HepG2 (cell line): ENCODE data around the gene PDE3B. TPM values are rescaled to one million over a fixed set of nuclear protein-coding genes. Genes with fewer than 3 reads are reported as not detected.

Experiments
- KDM5B ChIP-seq: sonication (generic); formaldehyde crosslinking; IDR thresholded peaks from 2 replicates; pipeline ENCODE4 v1.4.0; 2020; ENCODE audit warnings: missing genetic modification reagents, mild to moderate bottlenecking, borderline replicate concordance
- LCORL ChIP-seq, 2 experiments: fragments of 450-650 bp in 1 of 2; sonication (generic) in 1 of 2; formaldehyde crosslinking in 1 of 2; IDR thresholded peaks; 2 replicates each; pipeline versions ENCODE4 v1.5.0 to v1.6.1; 2017 to 2020; ENCODE audit warnings: antibody characterized with exemption in 1 of 2, missing genetic modification reagents in 1 of 2
- SP2 ChIP-seq: sonication (generic); formaldehyde crosslinking; IDR thresholded peaks from 2 replicates; pipeline ENCODE4 v1.5.1; 2020; ENCODE audit warnings: mild to moderate bottlenecking, missing genetic modification reagents
- ZNF766 ChIP-seq: sonication (generic); formaldehyde crosslinking; IDR thresholded peaks from 2 replicates; pipeline ENCODE4 v1.5.0; 2020; ENCODE audit warnings: missing genetic modification reagents, borderline replicate concordance
- polyA plus RNA-seq, 8 experiments: library from polyadenylated mRNA; depleted of rRNA in 3 of 8; stranded (reverse) in 7 of 8; unstranded in 1 of 8; fragments of >200 nt; fragmentation: Illumina TruSeq in 4 of 8; extraction: Trizol in 4 of 8; gene quantifications; 2 replicates each; pipeline versions ENCODE4 v1.2.1 to v1.2.3, GENCODE V29; 2011 to 2016; ENCODE audit warnings: low read depth in 4 of 8, missing spikeins in 1 of 8, mixed read lengths in 1 of 8; ENCODE audit not compliant: insufficient read depth in 1 of 8
- total RNA-seq, 5 experiments: library from RNA; depleted of rRNA; stranded (reverse); fragments of >200 nt; fragmentation: Illumina TruSeq; extraction: Trizol; gene quantifications; 2 replicates each; pipeline ENCODE4 v1.2.3, GENCODE V29; 2016; ENCODE audit warnings: low read depth in 1 of 5
- TF ChIP-seq, protein P1 (sequence below): sonication (generic); formaldehyde crosslinking; IDR thresholded peaks from 2 replicates; pipeline ENCODE4 v1.5.1; 2020; ENCODE audit warnings: mild to moderate bottlenecking, missing genetic modification reagents, moderate library complexity
- TF ChIP-seq, protein P2 (sequence below): sonication (generic); formaldehyde crosslinking; IDR thresholded peaks from 2 replicates; pipeline ENCODE4 v1.5.0; 2020; ENCODE audit warnings: mild to moderate bottlenecking, missing genetic modification reagents, borderline replicate concordance
- TF ChIP-seq, protein P3 (sequence below): sonication (generic); formaldehyde crosslinking; IDR thresholded peaks from 2 replicates; pipeline ENCODE4 v1.4.0; 2020; ENCODE audit warnings: missing genetic modification reagents, borderline replicate concordance
- TF ChIP-seq, protein P4 (sequence below): sonication (generic); formaldehyde crosslinking; IDR thresholded peaks from 2 replicates; pipeline ENCODE4 v1.4.0; 2020; ENCODE audit warnings: missing genetic modification reagents
- TF ChIP-seq, protein P5 (sequence below): IDR thresholded peaks from 2 replicates; pipeline ENCODE4 v1.6.1; 2016; ENCODE audit warnings: missing genetic modification reagents, missing compliant biosample characterization

Gene PDE3B
- total and polyA plus RNA-seq, 2 of the 13 experiments (the other 11 are each of a cell fraction or from before 2014, with no cell fraction given): 14.1 to 26.5 TPM

DNA sequence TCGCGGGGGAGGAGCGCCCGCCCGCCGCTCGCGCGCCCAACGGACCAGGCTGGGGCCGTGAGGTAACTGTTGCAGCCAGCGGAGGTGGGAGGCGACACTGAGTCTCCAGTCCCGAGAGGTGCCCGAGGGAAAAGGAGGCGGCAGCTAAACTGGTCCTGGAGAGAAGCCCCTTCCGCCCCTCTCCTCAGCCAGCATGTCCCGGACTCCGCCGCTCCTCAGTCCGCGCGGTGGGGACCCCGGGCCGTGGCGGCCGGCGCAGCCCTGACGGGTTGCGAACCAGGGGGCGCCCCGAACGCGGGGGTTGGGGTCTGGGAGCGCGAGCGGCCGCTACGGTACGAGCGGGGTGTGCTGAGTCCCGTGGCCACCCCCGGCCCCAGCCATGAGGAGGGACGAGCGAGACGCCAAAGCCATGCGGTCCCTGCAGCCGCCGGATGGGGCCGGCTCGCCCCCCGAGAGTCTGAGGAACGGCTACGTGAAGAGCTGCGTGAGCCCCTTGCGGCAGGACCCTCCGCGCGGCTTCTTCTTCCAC lies at the start of gene PDE3B (continued):
- TF ChIP-seq, protein P1, sequence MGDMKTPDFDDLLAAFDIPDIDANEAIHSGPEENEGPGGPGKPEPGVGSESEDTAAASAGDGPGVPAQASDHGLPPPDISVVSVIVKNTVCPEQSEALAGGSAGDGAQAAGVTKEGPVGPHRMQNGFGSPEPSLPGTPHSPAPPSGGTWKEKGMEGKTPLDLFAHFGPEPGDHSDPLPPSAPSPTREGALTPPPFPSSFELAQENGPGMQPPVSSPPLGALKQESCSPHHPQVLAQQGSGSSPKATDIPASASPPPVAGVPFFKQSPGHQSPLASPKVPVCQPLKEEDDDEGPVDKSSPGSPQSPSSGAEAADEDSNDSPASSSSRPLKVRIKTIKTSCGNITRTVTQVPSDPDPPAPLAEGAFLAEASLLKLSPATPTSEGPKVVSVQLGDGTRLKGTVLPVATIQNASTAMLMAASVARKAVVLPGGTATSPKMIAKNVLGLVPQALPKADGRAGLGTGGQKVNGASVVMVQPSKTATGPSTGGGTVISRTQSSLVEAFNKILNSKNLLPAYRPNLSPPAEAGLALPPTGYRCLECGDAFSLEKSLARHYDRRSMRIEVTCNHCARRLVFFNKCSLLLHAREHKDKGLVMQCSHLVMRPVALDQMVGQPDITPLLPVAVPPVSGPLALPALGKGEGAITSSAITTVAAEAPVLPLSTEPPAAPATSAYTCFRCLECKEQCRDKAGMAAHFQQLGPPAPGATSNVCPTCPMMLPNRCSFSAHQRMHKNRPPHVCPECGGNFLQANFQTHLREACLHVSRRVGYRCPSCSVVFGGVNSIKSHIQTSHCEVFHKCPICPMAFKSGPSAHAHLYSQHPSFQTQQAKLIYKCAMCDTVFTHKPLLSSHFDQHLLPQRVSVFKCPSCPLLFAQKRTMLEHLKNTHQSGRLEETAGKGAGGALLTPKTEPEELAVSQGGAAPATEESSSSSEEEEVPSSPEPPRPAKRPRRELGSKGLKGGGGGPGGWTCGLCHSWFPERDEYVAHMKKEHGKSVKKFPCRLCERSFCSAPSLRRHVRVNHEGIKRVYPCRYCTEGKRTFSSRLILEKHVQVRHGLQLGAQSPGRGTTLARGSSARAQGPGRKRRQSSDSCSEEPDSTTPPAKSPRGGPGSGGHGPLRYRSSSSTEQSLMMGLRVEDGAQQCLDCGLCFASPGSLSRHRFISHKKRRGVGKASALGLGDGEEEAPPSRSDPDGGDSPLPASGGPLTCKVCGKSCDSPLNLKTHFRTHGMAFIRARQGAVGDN (CRISPR knock-in tag): peak; percentile 81
- peak; percentile 43; the same call in 1 of the 2 replicates for TF ChIP-seq KDM5B (CRISPR knock-in tag)
- TF ChIP-seq SP2 (CRISPR knock-in tag): peak; percentile 18; the same call in 1 of the 2 replicates
- no peak for TF ChIP-seq ZNF766 (CRISPR knock-in tag)
- TF ChIP-seq, protein P2, sequence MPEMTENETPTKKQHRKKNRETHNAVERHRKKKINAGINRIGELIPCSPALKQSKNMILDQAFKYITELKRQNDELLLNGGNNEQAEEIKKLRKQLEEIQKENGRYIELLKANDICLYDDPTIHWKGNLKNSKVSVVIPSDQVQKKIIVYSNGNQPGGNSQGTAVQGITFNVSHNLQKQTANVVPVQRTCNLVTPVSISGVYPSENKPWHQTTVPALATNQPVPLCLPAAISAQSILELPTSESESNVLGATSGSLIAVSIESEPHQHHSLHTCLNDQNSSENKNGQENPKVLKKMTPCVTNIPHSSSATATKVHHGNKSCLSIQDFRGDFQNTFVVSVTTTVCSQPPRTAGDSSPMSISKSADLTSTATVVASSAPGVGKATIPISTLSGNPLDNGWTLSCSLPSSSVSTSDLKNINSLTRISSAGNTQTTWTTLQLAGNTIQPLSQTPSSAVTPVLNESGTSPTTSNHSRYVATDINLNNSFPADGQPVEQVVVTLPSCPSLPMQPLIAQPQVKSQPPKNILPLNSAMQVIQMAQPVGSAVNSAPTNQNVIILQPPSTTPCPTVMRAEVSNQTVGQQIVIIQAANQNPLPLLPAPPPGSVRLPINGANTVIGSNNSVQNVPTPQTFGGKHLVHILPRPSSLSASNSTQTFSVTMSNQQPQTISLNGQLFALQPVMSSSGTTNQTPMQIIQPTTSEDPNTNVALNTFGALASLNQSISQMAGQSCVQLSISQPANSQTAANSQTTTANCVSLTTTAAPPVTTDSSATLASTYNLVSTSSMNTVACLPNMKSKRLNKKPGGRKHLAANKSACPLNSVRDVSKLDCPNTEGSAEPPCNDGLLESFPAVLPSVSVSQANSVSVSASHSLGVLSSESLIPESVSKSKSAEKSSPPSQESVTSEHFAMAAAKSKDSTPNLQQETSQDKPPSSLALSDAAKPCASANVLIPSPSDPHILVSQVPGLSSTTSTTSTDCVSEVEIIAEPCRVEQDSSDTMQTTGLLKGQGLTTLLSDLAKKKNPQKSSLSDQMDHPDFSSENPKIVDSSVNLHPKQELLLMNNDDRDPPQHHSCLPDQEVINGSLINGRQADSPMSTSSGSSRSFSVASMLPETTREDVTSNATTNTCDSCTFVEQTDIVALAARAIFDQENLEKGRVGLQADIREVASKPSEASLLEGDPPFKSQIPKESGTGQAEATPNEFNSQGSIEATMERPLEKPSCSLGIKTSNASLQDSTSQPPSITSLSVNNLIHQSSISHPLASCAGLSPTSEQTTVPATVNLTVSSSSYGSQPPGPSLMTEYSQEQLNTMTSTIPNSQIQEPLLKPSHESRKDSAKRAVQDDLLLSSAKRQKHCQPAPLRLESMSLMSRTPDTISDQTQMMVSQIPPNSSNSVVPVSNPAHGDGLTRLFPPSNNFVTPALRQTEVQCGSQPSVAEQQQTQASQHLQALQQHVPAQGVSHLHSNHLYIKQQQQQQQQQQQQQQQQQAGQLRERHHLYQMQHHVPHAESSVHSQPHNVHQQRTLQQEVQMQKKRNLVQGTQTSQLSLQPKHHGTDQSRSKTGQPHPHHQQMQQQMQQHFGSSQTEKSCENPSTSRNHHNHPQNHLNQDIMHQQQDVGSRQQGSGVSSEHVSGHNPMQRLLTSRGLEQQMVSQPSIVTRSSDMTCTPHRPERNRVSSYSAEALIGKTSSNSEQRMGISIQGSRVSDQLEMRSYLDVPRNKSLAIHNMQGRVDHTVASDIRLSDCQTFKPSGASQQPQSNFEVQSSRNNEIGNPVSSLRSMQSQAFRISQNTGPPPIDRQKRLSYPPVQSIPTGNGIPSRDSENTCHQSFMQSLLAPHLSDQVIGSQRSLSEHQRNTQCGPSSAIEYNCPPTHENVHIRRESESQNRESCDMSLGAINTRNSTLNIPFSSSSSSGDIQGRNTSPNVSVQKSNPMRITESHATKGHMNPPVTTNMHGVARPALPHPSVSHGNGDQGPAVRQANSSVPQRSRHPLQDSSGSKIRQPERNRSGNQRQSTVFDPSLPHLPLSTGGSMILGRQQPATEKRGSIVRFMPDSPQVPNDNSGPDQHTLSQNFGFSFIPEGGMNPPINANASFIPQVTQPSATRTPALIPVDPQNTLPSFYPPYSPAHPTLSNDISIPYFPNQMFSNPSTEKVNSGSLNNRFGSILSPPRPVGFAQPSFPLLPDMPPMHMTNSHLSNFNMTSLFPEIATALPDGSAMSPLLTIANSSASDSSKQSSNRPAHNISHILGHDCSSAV: no peak
- TF ChIP-seq, protein P3, sequence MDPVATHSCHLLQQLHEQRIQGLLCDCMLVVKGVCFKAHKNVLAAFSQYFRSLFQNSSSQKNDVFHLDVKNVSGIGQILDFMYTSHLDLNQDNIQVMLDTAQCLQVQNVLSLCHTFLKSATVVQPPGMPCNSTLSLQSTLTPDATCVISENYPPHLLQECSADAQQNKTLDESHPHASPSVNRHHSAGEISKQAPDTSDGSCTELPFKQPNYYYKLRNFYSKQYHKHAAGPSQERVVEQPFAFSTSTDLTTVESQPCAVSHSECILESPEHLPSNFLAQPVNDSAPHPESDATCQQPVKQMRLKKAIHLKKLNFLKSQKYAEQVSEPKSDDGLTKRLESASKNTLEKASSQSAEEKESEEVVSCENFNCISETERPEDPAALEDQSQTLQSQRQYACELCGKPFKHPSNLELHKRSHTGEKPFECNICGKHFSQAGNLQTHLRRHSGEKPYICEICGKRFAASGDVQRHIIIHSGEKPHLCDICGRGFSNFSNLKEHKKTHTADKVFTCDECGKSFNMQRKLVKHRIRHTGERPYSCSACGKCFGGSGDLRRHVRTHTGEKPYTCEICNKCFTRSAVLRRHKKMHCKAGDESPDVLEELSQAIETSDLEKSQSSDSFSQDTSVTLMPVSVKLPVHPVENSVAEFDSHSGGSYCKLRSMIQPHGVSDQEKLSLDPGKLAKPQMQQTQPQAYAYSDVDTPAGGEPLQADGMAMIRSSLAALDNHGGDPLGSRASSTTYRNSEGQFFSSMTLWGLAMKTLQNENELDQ (CRISPR knock-in tag): no peak
- TF ChIP-seq, protein P4, sequence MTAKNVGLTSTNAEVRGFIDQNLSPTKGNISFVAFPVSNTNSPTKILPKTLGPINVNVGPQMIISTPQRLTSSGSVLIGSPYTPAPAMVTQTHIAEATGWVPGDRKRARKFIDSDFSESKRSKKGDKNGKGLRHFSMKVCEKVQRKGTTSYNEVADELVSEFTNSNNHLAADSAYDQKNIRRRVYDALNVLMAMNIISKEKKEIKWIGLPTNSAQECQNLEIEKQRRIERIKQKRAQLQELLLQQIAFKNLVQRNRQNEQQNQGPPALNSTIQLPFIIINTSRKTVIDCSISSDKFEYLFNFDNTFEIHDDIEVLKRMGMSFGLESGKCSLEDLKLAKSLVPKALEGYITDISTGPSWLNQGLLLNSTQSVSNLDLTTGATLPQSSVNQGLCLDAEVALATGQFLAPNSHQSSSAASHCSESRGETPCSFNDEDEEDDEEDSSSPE (CRISPR knock-in tag): no peak
- TF ChIP-seq, protein P5, sequence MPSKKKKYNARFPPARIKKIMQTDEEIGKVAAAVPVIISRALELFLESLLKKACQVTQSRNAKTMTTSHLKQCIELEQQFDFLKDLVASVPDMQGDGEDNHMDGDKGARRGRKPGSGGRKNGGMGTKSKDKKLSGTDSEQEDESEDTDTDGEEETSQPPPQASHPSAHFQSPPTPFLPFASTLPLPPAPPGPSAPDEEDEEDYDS: peak; percentile 39; the same call in 1 of the 2 replicates
- TF ChIP-seq LCORL (IDR thresholded peaks at IDR 0.05): no peak
- 0 out of 2 replicates have a peak, but pooled peaks have one; percentile 50 for TF ChIP-seq LCORL (CRISPR knock-in tag; IDR thresholded peaks at IDR 0.05)
